Ovary (tissue), 3 donors: ENCODE measurements around the gene TBXAS1.

Experiments used
- EP300 ChIP-seq: sonication (generic); formaldehyde crosslinking; IDR thresholded peaks from one replicate; pipeline ENCODE4 v1.6.1; 2017; ENCODE audit warnings: antibody characterized with exemption
- POLR2A ChIP-seq: fragments of 450-650 bp; IDR thresholded peaks from one replicate; pipeline ENCODE4 v1.6.1; 2017; ENCODE audit warnings: antibody characterized with exemption, mild to moderate bottlenecking, moderate library complexity
- TF ChIP-seq, protein P1 (sequence below), 3 donors: fragments of 450-650 bp in 2 of 3; fragments of 200-600 bp in 1 of 3; IDR thresholded peaks; one replicate each; pipeline versions ENCODE4 v1.5.1 to v1.8.0; 2016 to 2022; ENCODE audit warnings: antibody characterized with exemption in 3 of 3, mild to moderate bottlenecking in 1 of 3
- donor health status: DM: no; HTN: no; CAD: no.

DNA sequence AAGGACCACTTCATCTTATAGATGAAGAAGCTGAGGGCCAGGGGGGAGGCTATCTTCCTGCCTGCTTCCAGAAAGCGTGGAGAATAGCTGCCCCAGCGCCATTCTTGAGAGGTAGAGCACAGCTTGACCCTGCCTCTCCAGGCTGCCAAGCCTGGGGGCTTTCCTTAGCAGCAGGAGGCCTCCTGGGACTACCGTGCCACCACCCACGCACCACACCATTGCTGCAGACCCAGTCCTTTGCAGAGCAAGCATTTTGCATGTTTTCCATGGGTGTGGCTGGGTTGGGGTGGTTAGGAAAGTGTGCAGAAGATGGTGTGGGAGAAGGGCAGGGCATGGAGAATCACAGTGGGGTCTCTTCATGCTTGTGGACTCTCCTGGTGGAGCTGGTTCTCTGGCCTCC is 64.9 kb downstream of the TBXAS1 start:
- TF ChIP-seq POLR2A (no peak), EP300 (no peak)
- TF ChIP-seq, protein P1, sequence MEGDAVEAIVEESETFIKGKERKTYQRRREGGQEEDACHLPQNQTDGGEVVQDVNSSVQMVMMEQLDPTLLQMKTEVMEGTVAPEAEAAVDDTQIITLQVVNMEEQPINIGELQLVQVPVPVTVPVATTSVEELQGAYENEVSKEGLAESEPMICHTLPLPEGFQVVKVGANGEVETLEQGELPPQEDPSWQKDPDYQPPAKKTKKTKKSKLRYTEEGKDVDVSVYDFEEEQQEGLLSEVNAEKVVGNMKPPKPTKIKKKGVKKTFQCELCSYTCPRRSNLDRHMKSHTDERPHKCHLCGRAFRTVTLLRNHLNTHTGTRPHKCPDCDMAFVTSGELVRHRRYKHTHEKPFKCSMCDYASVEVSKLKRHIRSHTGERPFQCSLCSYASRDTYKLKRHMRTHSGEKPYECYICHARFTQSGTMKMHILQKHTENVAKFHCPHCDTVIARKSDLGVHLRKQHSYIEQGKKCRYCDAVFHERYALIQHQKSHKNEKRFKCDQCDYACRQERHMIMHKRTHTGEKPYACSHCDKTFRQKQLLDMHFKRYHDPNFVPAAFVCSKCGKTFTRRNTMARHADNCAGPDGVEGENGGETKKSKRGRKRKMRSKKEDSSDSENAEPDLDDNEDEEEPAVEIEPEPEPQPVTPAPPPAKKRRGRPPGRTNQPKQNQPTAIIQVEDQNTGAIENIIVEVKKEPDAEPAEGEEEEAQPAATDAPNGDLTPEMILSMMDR (IDR thresholded peaks at IDR 0.05) = no peak
